H9 (cell line): ENCODE data around the gene MED10. TPM values are rescaled to one million over a fixed set of nuclear protein-coding genes. Genes with fewer than 3 reads are reported as not detected.

Experiments
- DNase-seq: peaks from one replicate; pipeline ENCODE4 v3.0.0-alpha.2; 2017
- H2AFZ ChIP-seq: one replicate; pipeline ENCODE4 v1.6.1; 2013; ENCODE audit warnings: mild to moderate bottlenecking, low read length, control low read depth, moderate library complexity
- H2AK5ac ChIP-seq: 2 replicates; pipeline ENCODE4 v1.6.1; 2013; ENCODE audit warnings: low read length, control low read depth, mixed read lengths; ENCODE audit not compliant: insufficient read length
- H2BK120ac ChIP-seq: one replicate; pipeline ENCODE4 v1.6.1; 2013; ENCODE audit warnings: low read depth, mild to moderate bottlenecking, low read length, control low read depth, inconsistent platforms; ENCODE audit not compliant: poor library complexity, severe bottlenecking
- H2BK12ac ChIP-seq: 2 replicates; pipeline ENCODE4 v1.6.1; 2013; ENCODE audit warnings: low read length, control low read depth, mixed read lengths, low read depth; ENCODE audit not compliant: insufficient read length
- H2BK15ac ChIP-seq: 2 replicates; pipeline ENCODE4 v1.6.1; 2013; ENCODE audit warnings: low read depth, low read length, control low read depth
- H2BK20ac ChIP-seq: one replicate; pipeline ENCODE4 v1.6.1; 2013; ENCODE audit warnings: low read depth, mild to moderate bottlenecking, low read length, control low read depth, inconsistent platforms; ENCODE audit not compliant: poor library complexity, severe bottlenecking
- H2BK5ac ChIP-seq: 2 replicates; pipeline ENCODE4 v1.6.1; 2013; ENCODE audit warnings: low read length, control low read depth, mixed read lengths; ENCODE audit not compliant: insufficient read length
- H3K14ac ChIP-seq: 2 replicates; pipeline ENCODE4 v1.6.1; 2013; ENCODE audit warnings: low read length, control low read depth; ENCODE audit not compliant: insufficient read depth
- H3K18ac ChIP-seq: 2 replicates; pipeline ENCODE4 v1.6.1; 2013; ENCODE audit warnings: low read depth, mild to moderate bottlenecking, mixed read lengths, low read length, control low read depth; ENCODE audit not compliant: insufficient read length
- H3K23ac ChIP-seq: 2 replicates; pipeline ENCODE4 v1.6.1; 2013; ENCODE audit warnings: low read length, control low read depth, mixed read lengths, low read depth; ENCODE audit not compliant: insufficient read length
- H3K23me2 ChIP-seq: 2 replicates; pipeline ENCODE4 v1.6.1; 2013; ENCODE audit warnings: low read depth, mild to moderate bottlenecking, mixed read lengths, low read length, control low read depth; ENCODE audit not compliant: insufficient read length, poor library complexity, severe bottlenecking
- H3K27ac ChIP-seq: 2 replicates; pipeline ENCODE4 v1.5.1; 2013; ENCODE audit warnings: low read length, control low read depth, mixed read lengths, low read depth; ENCODE audit not compliant: insufficient read length
- H3K27me3 ChIP-seq: 2 replicates; pipeline ENCODE4 v1.6.1; 2013; ENCODE audit warnings: low read length, control low read depth, inconsistent platforms; ENCODE audit not compliant: insufficient read depth
- H3K4ac ChIP-seq: 2 replicates; pipeline ENCODE4 v1.6.1; 2013; ENCODE audit warnings: low read depth, mild to moderate bottlenecking, control low read depth, inconsistent platforms, low read length, moderate library complexity
- H3K4me1 ChIP-seq: 2 replicates; pipeline ENCODE4 v1.6.1; 2013; ENCODE audit warnings: low read length, control low read depth, inconsistent platforms; ENCODE audit not compliant: insufficient read depth
- H3K4me2 ChIP-seq: 2 replicates; pipeline ENCODE4 v1.6.1; 2013; ENCODE audit warnings: low read length, control low read depth, mixed read lengths; ENCODE audit not compliant: insufficient read length, insufficient read depth
- H3K56ac ChIP-seq: 2 replicates; pipeline ENCODE4 v1.6.1; 2013; ENCODE audit warnings: low read depth, mild to moderate bottlenecking, mixed read lengths, low read length, control low read depth; ENCODE audit not compliant: insufficient read length
- H3K79me1 ChIP-seq: 2 replicates; pipeline ENCODE4 v1.6.1; 2013; ENCODE audit warnings: low read depth, mild to moderate bottlenecking, moderate library complexity, low read length, control low read depth, inconsistent platforms; ENCODE audit not compliant: insufficient read depth, poor library complexity, severe bottlenecking
- H3K79me2 ChIP-seq: 2 replicates; pipeline ENCODE4 v1.6.1; 2013; ENCODE audit warnings: low read length, control low read depth, inconsistent platforms; ENCODE audit not compliant: insufficient read depth
- H3K9ac ChIP-seq: 2 replicates; pipeline ENCODE4 v1.6.1; 2013; ENCODE audit warnings: low read length, control low read depth, mixed read lengths; ENCODE audit not compliant: insufficient read length; ENCODE audit errors: extremely low read depth
- H3K9me3 ChIP-seq: one replicate; pipeline ENCODE4 v1.6.1; 2013; ENCODE audit warnings: low read depth, low read length, inconsistent platforms; ENCODE audit not compliant: control insufficient read depth
- H3T11ph ChIP-seq: one replicate; pipeline ENCODE4 v1.6.1; 2013; ENCODE audit warnings: mild to moderate bottlenecking, low read length, control low read depth, inconsistent platforms
- H4K20me1 ChIP-seq: one replicate; pipeline ENCODE4 v1.6.1; 2013; ENCODE audit not compliant: control insufficient read depth, insufficient read length, insufficient read depth
- H4K5ac ChIP-seq: 2 replicates; pipeline ENCODE4 v1.6.1; 2013; ENCODE audit warnings: low read depth, mild to moderate bottlenecking, mixed read lengths, low read length, control low read depth; ENCODE audit not compliant: insufficient read length
- H4K8ac ChIP-seq: replicated peaks from 2 replicates; pipeline ENCODE4 v1.6.1; 2013; ENCODE audit warnings: low read length, control low read depth, mixed read lengths, low read depth; ENCODE audit not compliant: insufficient read length
- H4K91ac ChIP-seq: 2 replicates; pipeline ENCODE4 v1.6.1; 2013; ENCODE audit warnings: low read depth, mild to moderate bottlenecking, moderate library complexity, mixed read lengths, low read length, control low read depth; ENCODE audit not compliant: insufficient read length
- H3K27ac Mint-ChIP-seq, 3 experiments: 2 replicates in 2 of 3; 3 replicates in 1 of 3; pipeline ENCODE4 v1.8.0; 2020 to 2021; ENCODE audit warnings: mixed read lengths in 3 of 3, mild to moderate bottlenecking in 1 of 3, moderate library complexity in 1 of 3
- H3K27me3 Mint-ChIP-seq: 2 replicates; pipeline ENCODE4 v1.8.0; 2021; ENCODE audit warnings: low read depth, mild to moderate bottlenecking, moderate library complexity, mixed read lengths
- H3K36me3 Mint-ChIP-seq, 3 experiments: 2 replicates in 2 of 3; 3 replicates in 1 of 3; pipeline ENCODE4 v1.8.0; 2020 to 2021; ENCODE audit warnings: low read depth in 3 of 3, mixed read lengths in 3 of 3; ENCODE audit not compliant: insufficient read depth in 1 of 3
- H3K4me1 Mint-ChIP-seq, 2 experiments: 2 replicates each; pipeline ENCODE4 v1.8.0; 2020; ENCODE audit warnings: mixed read lengths in 2 of 2
- H3K4me3 Mint-ChIP-seq, 2 experiments: 2 replicates in 1 of 2; 3 replicates in 1 of 2; pipeline ENCODE4 v1.8.0; 2020 to 2021; ENCODE audit warnings: mild to moderate bottlenecking in 2 of 2, mixed read lengths in 2 of 2, moderate library complexity in 1 of 2
- H3K9me3 Mint-ChIP-seq, 2 experiments: 2 replicates in 1 of 2; 3 replicates in 1 of 2; pipeline ENCODE4 v1.8.0; 2020; ENCODE audit warnings: mild to moderate bottlenecking in 2 of 2, mixed read lengths in 2 of 2, moderate library complexity in 1 of 2
- WGBS: extraction: QIAGEN DNeasy Blood & Tissue Kit; methylation state at CpG from one replicate; pipeline ENCODE4 v1.1.7; 2013; ENCODE audit warnings: missing lambda C conversion rate, low lambda C conversion rate, mixed read lengths; ENCODE audit not compliant: insufficient read length; ENCODE audit errors: extremely low coverage; 5-methylcytosine and 5-hydroxymethylcytosine counted together
- total RNA-seq: library from RNA; stranded (reverse); gene quantifications from 2 replicates; pipeline ENCODE4 v1.2.1, GENCODE V29; 2021
- TF ChIP-seq, protein P1 (sequence below): fragments of 200-600 bp; sonication (generic); conservative IDR thresholded peaks from 3 replicates; pipeline ENCODE4 v1.8.0; 2021; ENCODE audit warnings: antibody characterized with exemption, mild to moderate bottlenecking

The MED10 gene
- total RNA-seq, 1 experiment from 2014 or later: 35.3 TPM

DNA sequence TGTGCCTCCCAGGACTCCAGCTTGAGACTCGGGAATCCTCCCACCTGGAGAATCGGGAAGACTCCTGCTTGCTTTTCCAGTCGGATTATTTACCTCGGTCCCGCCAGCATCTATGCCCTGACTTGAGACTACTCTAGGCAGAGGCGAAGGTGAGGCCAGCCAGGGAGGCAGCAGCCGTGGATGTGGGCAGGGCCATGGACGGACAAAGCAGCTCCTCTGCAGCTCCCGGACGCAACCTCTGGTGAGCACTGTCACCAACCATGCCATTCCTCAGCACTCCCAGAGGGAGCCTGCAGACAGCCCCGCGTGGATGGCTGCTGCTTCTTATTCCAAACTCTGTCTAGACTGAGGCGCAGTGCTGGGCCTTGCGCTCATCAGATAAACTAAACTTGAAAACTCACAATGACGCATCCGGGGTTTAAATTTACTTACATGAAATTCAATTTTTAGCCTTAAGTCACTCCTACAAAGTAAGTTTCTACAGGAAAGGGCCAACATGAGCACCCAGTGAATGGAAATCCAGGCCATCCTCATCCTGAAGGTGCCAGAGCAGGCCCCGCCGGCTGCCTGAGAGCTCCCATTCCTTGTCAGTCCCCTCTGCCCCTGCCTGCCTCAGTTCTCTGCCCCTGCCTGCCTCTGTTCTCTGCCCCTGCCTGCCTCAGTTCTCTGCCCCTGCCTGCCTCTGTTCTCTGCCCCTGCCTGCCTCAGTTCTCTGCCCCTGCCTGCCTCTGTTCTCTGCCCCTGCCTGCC, 17.8 kb downstream of the MED10 start:
- no peak overlapping the region for H2BK12ac ChIP-seq
- TF ChIP-seq, protein P1, sequence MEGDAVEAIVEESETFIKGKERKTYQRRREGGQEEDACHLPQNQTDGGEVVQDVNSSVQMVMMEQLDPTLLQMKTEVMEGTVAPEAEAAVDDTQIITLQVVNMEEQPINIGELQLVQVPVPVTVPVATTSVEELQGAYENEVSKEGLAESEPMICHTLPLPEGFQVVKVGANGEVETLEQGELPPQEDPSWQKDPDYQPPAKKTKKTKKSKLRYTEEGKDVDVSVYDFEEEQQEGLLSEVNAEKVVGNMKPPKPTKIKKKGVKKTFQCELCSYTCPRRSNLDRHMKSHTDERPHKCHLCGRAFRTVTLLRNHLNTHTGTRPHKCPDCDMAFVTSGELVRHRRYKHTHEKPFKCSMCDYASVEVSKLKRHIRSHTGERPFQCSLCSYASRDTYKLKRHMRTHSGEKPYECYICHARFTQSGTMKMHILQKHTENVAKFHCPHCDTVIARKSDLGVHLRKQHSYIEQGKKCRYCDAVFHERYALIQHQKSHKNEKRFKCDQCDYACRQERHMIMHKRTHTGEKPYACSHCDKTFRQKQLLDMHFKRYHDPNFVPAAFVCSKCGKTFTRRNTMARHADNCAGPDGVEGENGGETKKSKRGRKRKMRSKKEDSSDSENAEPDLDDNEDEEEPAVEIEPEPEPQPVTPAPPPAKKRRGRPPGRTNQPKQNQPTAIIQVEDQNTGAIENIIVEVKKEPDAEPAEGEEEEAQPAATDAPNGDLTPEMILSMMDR: no peak
- H3K27ac Mint-ChIP-seq: no peak overlapping the region
- no peak overlapping the region for H3K4ac ChIP-seq
- no CpG with 5 or more reads among the region's 18 CpGs for WGBS
- no peaks in the 10 kb centered on the region for H3K79me2 ChIP-seq
- no peak overlapping the region for H2AK5ac ChIP-seq
- H3K23ac ChIP-seq: no peak overlapping the region
- H3K27me3 ChIP-seq: no peaks in the 10 kb centered on the region
- no peaks in the 10 kb centered on the region for H3K9me3 ChIP-seq
- no peak for DNase-seq
- no peak overlapping the region for H3K9ac ChIP-seq
- no peak overlapping the region for H3K14ac ChIP-seq
- no peak overlapping the region for H2BK20ac ChIP-seq
- H3T11ph ChIP-seq: no peak overlapping the region
- no peak overlapping the region for H4K8ac ChIP-seq
- H2BK5ac ChIP-seq: no peak overlapping the region
- H3K4me2 ChIP-seq: no peak overlapping the region
- H3K23me2 ChIP-seq: no peaks in the 10 kb centered on the region
- no peak overlapping the region for H3K56ac ChIP-seq
- H2AFZ ChIP-seq: no peak overlapping the region
- H3K27me3 Mint-ChIP-seq: peaks cover 3% of the 10 kb centered on the region
- H3K9me3 Mint-ChIP-seq: no peaks in the 10 kb centered on the region
- no peaks in the 10 kb centered on the region for H3K79me1 ChIP-seq
- no peak overlapping the region for H3K27ac ChIP-seq
- peaks cover 6 to 7% of the 10 kb centered on the region in 2 experiments for H3K4me1 Mint-ChIP-seq
- no peak overlapping the region for H2BK120ac ChIP-seq
- H2BK15ac ChIP-seq: no peak overlapping the region
- H4K5ac ChIP-seq: no peak overlapping the region
- no peak overlapping the region for H3K4me3 Mint-ChIP-seq
- H3K4me1 ChIP-seq: no peaks in the 10 kb centered on the region
- H4K20me1 ChIP-seq: no peaks in the 10 kb centered on the region
- no peaks in the 10 kb centered on the region for H3K36me3 Mint-ChIP-seq
- no peak overlapping the region for H4K91ac ChIP-seq
- no peak overlapping the region for H3K18ac ChIP-seq
